ENCODE measurements around the gene TTC22. TPM values are rescaled to one million over a fixed set of nuclear protein-coding genes. Genes with fewer than 3 reads are reported as not detected.

TTC22 gene
- total RNA-seq, 1 donor from 2014 or later: 6.0 TPM

- no peaks in the 10 kb centered on the region for H3K9me3 Mint-ChIP-seq
- DNase-seq (no peak), ATAC-seq (ENCODE audit: low read depth) (no peak)
- H3K36me3 Mint-ChIP-seq (ENCODE audit: low read depth): peaks cover 35% of the 10 kb centered on the region
- TF ChIP-seq CTCF (IDR thresholded peaks at IDR 0.05): no peak
- CTCF ChIA-PET: no interaction called here
- no peak overlapping the region for H3K27ac Mint-ChIP-seq
- intact Hi-C loops (cut with micrococcal nuclease): no loop called here
- no peaks in the 10 kb centered on the region for H3K27me3 Mint-ChIP-seq
- POLR2A ChIA-PET: no interaction called here
- no peaks in the 10 kb centered on the region for H3K4me1 Mint-ChIP-seq
- H3K4me3 Mint-ChIP-seq: no peak overlapping the region
Observed at GRCh38 chr1:54784066-54784465, 17.1 kb downstream of the TTC22 start.

- TF ChIP-seq CTCF (IDR thresholded peaks at IDR 0.05): no peak
- DNase-seq (no peak), ATAC-seq (ENCODE audit: low read depth) (no peak)
- Mint-ChIP-seq H3K4me3 (no peak overlapping the region), H3K4me1 (no peaks in the 10 kb centered on the region), H3K27me3 (no peaks in the 10 kb centered on the region), H3K27ac (no peak overlapping the region), H3K36me3 (ENCODE audit: low read depth) (peaks cover 35% of the 10 kb centered on the region), H3K9me3 (no peaks in the 10 kb centered on the region)
- intact Hi-C loops (cut with micrococcal nuclease): no loop called here
- CTCF ChIA-PET: no interaction called here
- POLR2A ChIA-PET: no interaction called here
Observed at GRCh38 chr1:54782588-54782987, 18.5 kb downstream of the TTC22 start.

GRCh38 chr1:54782156-54782555, 19.0 kb downstream of the TTC22 start:
- H3K36me3 Mint-ChIP-seq (ENCODE audit: low read depth): peaks cover 32% of the 10 kb centered on the region
- TF ChIP-seq CTCF (IDR thresholded peaks at IDR 0.05): no peak
- H3K27ac Mint-ChIP-seq: no peak overlapping the region
- intact Hi-C loops (cut with micrococcal nuclease): no loop called here
- POLR2A ChIA-PET: no interaction called here
- DNase-seq: no peak
- H3K4me1 Mint-ChIP-seq: no peaks in the 10 kb centered on the region
- H3K27me3 Mint-ChIP-seq: no peaks in the 10 kb centered on the region
- no peak for ATAC-seq (ENCODE audit: low read depth)
- H3K4me3 Mint-ChIP-seq: no peak overlapping the region
- CTCF ChIA-PET: no interaction called here
- H3K9me3 Mint-ChIP-seq: no peaks in the 10 kb centered on the region

GRCh38 chr1:54781023-54781723, 19.9 kb downstream of the TTC22 start:
- Mint-ChIP-seq H3K4me1 (no peaks in the 10 kb centered on the region), H3K36me3 (ENCODE audit: low read depth) (peaks cover 23% of the 10 kb centered on the region), H3K27ac (no peak overlapping the region), H3K27me3 (no peaks in the 10 kb centered on the region), H3K9me3 (no peaks in the 10 kb centered on the region), H3K4me3 (no peak overlapping the region)
- DNase-seq: no peak
- intact Hi-C loops (cut with micrococcal nuclease): no loop called here
- ChIA-PET CTCF (no interaction called here), POLR2A (interaction anchor here (0.7 kb wide), 1 partner anchor 12 kb away, joined by 5 read pairs; no protein-coding TSS in a partner anchor)
- ATAC-seq (ENCODE audit: low read depth): no peak
- no peak for TF ChIP-seq CTCF (IDR thresholded peaks at IDR 0.05)

GRCh38 chr1:54777431-54777830, 23.7 kb downstream of the TTC22 start:
- intact Hi-C loops (cut with micrococcal nuclease): no loop called here
- Mint-ChIP-seq H3K27me3 (peaks cover 3% of the 10 kb centered on the region), H3K4me3 (no peak overlapping the region), H3K4me1 (no peaks in the 10 kb centered on the region), H3K36me3 (ENCODE audit: low read depth) (peaks cover 11% of the 10 kb centered on the region), H3K27ac (no peak overlapping the region), H3K9me3 (peaks cover 2% of the 10 kb centered on the region)
- ATAC-seq (ENCODE audit: low read depth): no peak
- no peak for DNase-seq
- TF ChIP-seq CTCF (IDR thresholded peaks at IDR 0.05): no peak
- POLR2A ChIA-PET: no interaction called here
- CTCF ChIA-PET: no interaction called here
